PFSK-1 (cell line): Measurements from ENCODE around the gene DIRAS1.

Experiments
- FOXP2 ChIP-seq: optimal IDR thresholded peaks from 2 replicates; pipeline ENCODE3; 2011; ENCODE audit warnings: borderline replicate concordance, control low read depth, inconsistent platforms; ENCODE audit not compliant: insufficient read depth; ENCODE audit errors: extremely low read length, extremely low read depth
- POLR2AphosphoS5 ChIP-seq: IDR thresholded peaks from 2 replicates; pipeline ENCODE4 v1.6.1; 2012; ENCODE audit warnings: low read depth, mild to moderate bottlenecking, control low read depth, low read length, moderate library complexity
- REST ChIP-seq, 2 experiments: IDR thresholded peaks; 2 replicates each; pipeline versions ENCODE4 v1.6.1 to v1.8.0; 2011 to 2012; ENCODE audit warnings: low read depth in 2 of 2, low read length in 2 of 2, control low read depth in 1 of 2, inconsistent platforms in 1 of 2, mild to moderate bottlenecking in 1 of 2, moderate library complexity in 1 of 2; ENCODE audit not compliant: insufficient read depth in 1 of 2
- SIN3A ChIP-seq: IDR thresholded peaks from 2 replicates; pipeline ENCODE4 v1.6.1; 2012; ENCODE audit warnings: mild to moderate bottlenecking, low read length, moderate library complexity, borderline replicate concordance; ENCODE audit not compliant: insufficient read depth
- TAF1 ChIP-seq: IDR thresholded peaks from 2 replicates; pipeline ENCODE4 v1.6.1; 2012; ENCODE audit warnings: low read length, control low read depth, borderline replicate concordance; ENCODE audit not compliant: insufficient read depth

The DIRAS1 gene

GRCh38 chr19:2670217-2670616, 51.0 kb downstream of the DIRAS1 start:
- no peak for TF ChIP-seq FOXP2
- TF ChIP-seq TAF1: no peak
- TF ChIP-seq SIN3A: no peak
- no peak for TF ChIP-seq POLR2AphosphoS5
- TF ChIP-seq REST (IDR thresholded peaks at IDR 0.05; ENCODE audit: insufficient read depth in 1 of 2, low read depth in 2 of 2, low read length in 2 of 2): no peak

GRCh38 chr19:2668175-2668763, 52.9 kb downstream of the DIRAS1 start:
- TF ChIP-seq FOXP2 (no peak), REST (IDR thresholded peaks at IDR 0.05; ENCODE audit: insufficient read depth in 1 of 2, low read depth in 2 of 2, low read length in 2 of 2) (no peak)

GRCh38 chr19:2666344-2666994, 54.7 kb downstream of the DIRAS1 start:
- TF ChIP-seq POLR2AphosphoS5 (no peak), REST (IDR thresholded peaks at IDR 0.05; ENCODE audit: insufficient read depth in 1 of 2, low read depth in 2 of 2, low read length in 2 of 2) (no peak), SIN3A (no peak), FOXP2 (no peak), TAF1 (no peak)

GRCh38 chr19:2665103-2665502, 56.1 kb downstream of the DIRAS1 start:
- no peak for TF ChIP-seq POLR2AphosphoS5
- no peak for TF ChIP-seq FOXP2
- no peak for TF ChIP-seq TAF1
- TF ChIP-seq REST (IDR thresholded peaks at IDR 0.05; ENCODE audit: insufficient read depth in 1 of 2, low read depth in 2 of 2, low read length in 2 of 2): no peak
- no peak for TF ChIP-seq SIN3A
